Upper lobe of left lung (tissue), 4 donors: ENCODE results near the gene ADAMTS7.

Source experiments
- EP300 ChIP-seq, 4 donors: sonication (generic); formaldehyde crosslinking; IDR thresholded peaks; one replicate each; pipeline ENCODE4 v1.5.1; 2017; ENCODE audit warnings: antibody characterized with exemption in 4 of 4, control low read depth in 2 of 4
- POLR2A ChIP-seq, 4 donors: fragments of 450-650 bp; IDR thresholded peaks; one replicate each; pipeline ENCODE4 v1.5.1; 2016 to 2017; ENCODE audit warnings: antibody characterized with exemption in 4 of 4, mild to moderate bottlenecking in 2 of 4
- TF ChIP-seq, protein P1 (sequence below), 6 experiments: fragments of 450-650 bp in 4 of 6; fragments of 200-600 bp in 2 of 6; sonication (generic) in 2 of 6; IDR thresholded peaks; one replicate each; pipeline ENCODE4 v1.5.1; 2016 to 2019; ENCODE audit warnings: antibody characterized with exemption in 6 of 6

DNA sequence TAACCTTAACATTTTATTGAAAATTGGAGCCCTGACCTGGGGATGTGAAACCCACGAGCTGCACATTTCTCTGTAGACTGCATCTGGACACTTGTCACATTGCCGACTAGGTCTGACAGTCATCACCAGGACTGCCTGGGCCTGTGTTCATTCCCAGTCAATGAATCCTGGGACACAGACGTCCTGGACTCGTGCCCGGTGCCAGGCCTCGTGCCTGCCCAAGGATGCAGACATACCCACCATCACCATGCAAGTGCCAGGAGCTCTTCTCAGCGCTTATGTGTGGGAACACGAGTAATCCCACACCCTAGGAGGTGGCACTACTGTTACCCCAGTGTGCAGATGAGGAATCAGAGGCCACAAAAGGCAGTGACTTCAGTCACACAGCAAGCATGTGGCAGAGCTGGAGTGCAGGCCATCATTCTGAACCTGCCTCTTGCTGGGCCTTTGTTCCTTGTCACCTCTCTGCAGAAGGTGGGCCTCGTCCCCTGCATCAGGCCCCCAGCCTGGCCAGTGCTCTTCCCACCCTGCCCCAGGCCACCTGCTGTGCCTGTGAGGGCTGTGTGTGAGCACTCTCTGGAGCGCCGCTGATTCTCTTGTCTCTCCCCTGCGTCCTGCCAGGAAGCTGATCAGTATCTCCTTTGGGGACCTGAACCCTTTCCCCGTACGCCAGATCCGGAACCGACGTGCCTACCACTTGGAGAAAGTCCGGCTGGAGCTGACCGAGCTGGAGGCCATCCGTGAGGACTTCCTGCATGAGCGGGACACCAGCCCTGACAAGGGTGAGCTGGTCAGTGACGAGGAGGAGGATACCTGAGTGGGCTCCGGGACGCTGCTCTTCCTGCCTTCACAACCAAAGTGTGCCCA is 58.5 kb downstream of the ADAMTS7 start:
- TF ChIP-seq, protein P1, sequence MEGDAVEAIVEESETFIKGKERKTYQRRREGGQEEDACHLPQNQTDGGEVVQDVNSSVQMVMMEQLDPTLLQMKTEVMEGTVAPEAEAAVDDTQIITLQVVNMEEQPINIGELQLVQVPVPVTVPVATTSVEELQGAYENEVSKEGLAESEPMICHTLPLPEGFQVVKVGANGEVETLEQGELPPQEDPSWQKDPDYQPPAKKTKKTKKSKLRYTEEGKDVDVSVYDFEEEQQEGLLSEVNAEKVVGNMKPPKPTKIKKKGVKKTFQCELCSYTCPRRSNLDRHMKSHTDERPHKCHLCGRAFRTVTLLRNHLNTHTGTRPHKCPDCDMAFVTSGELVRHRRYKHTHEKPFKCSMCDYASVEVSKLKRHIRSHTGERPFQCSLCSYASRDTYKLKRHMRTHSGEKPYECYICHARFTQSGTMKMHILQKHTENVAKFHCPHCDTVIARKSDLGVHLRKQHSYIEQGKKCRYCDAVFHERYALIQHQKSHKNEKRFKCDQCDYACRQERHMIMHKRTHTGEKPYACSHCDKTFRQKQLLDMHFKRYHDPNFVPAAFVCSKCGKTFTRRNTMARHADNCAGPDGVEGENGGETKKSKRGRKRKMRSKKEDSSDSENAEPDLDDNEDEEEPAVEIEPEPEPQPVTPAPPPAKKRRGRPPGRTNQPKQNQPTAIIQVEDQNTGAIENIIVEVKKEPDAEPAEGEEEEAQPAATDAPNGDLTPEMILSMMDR (IDR thresholded peaks at IDR 0.05), result no peak
- TF ChIP-seq EP300 (IDR thresholded peaks at IDR 0.05) (no peak), POLR2A (IDR thresholded peaks at IDR 0.05) (no peak)
